IMR-90 (cell line): ENCODE data around the gene AFG3L2. TPM values are rescaled to one million over a fixed set of nuclear protein-coding genes. Genes with fewer than 3 reads are reported as not detected.

Experiments used
- microRNA-seq, 2 experiments: library from miRNA; stranded (forward) in 1 of 2; unstranded in 1 of 2; fragments of 10-50 nt in 1 of 2; fragments of <30 nt in 1 of 2; gene quantifications in 1 of 2; microRNA quantifications in 1 of 2; one replicate each; pipeline versions ENCODE3 to v1.1.0; 2013 to 2020; ENCODE audit not compliant: insufficient read depth in 1 of 2, insufficient read length in 1 of 2, unreplicated experiment in 1 of 2
- polyA plus RNA-seq, 3 experiments: library from polyadenylated mRNA; depleted of rRNA; stranded (reverse); fragments of >200 nt; gene quantifications; 2 replicates each; pipeline ENCODE4 v1.2.3, GENCODE V29; 2012; ENCODE audit warnings: low replicate concordance in 1 of 3
- small RNA-seq, 5 experiments: library from RNA; depleted of rRNA; stranded (forward); fragments of <200 nt; gene quantifications; one replicate each; pipeline ENCODE3, GENCODE V24; 2012
- total RNA-seq: library from RNA; depleted of rRNA; stranded (reverse); fragments of >200 nt; gene quantifications from 2 replicates; pipeline ENCODE4 v1.2.3, GENCODE V29; 2012; rRNA removed

Gene AFG3L2
- total and polyA plus RNA-seq, 2 of the 4 experiments (the other 2 are of a cell fraction), result 26.9 to 37.6 TPM

Small RNAs within 50 kb of the gene (microRNA-seq; reads per million reads assigned to microRNA genes)
- gene RNU6-170P (ENCODE audit: insufficient read depth, insufficient read length) (not detected), gene RNU7-129P (ENCODE audit: insufficient read depth, insufficient read length) (not detected)

Small RNAs within 50 kb of the gene (small RNA-seq; reads per million reads assigned to genes)
- gene RNU6-170P, result 0 reads per million in 5 experiments
- gene RNU7-129P, result 0 reads per million in 5 experiments

Other genes with a start within 250 kb of the AFG3L2 start
- not detected in 2 replicates for gene CIDEA, start 122.9 kb downstream of the AFG3L2 start, total RNA-seq
- gene CIDEA, start 122.9 kb downstream of the AFG3L2 start, polyA plus RNA-seq (2012; rRNA removed), result not detected in 2 replicates
- gene TUBB6, start 69.0 kb downstream of the AFG3L2 start, total RNA-seq, result 927 and 997 TPM in 2 replicates
- gene TUBB6, start 69.0 kb downstream of the AFG3L2 start, polyA plus RNA-seq (2012; rRNA removed), result 1,040 and 1,386 TPM in 2 replicates
- gene PRELID3A, start 30.7 kb upstream of the AFG3L2 start, total RNA-seq, result 1.8 and 2.2 TPM in 2 replicates
- gene PRELID3A, start 30.7 kb upstream of the AFG3L2 start, polyA plus RNA-seq (2012; rRNA removed), result 10.1 and 11.1 TPM in 2 replicates